ENCODE results near the gene SENP5. TPM values are rescaled to one million over a fixed set of nuclear protein-coding genes. Genes with fewer than 3 reads are reported as not detected.

Gene SENP5
- total and polyA plus RNA-seq, 7 donors, result 8.1 to 37.7 (median 21.3) TPM

Other genes starting within 250 kb of the SENP5 start
- 1 to 10 TPM; 1.9 to 3.0 (median 2.6) TPM for gene NRROS, start 228.2 kb upstream of the SENP5 start, total RNA-seq
- 1 to 10 TPM in 1 of 3 donors, under 1 TPM in 2; 0.83 to 1.7 (median 0.83) TPM for gene NRROS, start 228.2 kb upstream of the SENP5 start, polyA plus RNA-seq
- gene CEP19, start 155.7 kb upstream of the SENP5 start, total RNA-seq, result under 1 TPM; 0.30 to 0.97 (median 0.63) TPM
- 1 to 10 TPM in 2 of 3 donors, under 1 TPM in 1; 0.60 to 6.2 (median 1.1) TPM for gene CEP19, start 155.7 kb upstream of the SENP5 start, polyA plus RNA-seq
- 10 to 100 TPM; 16.2 to 23.6 (median 19.7) TPM for gene PIGX, start 155.5 kb upstream of the SENP5 start, total RNA-seq
- 10 to 100 TPM in 2 of 3 donors, 1 to 10 TPM in 1; 7.5 to 43.4 (median 19.0) TPM for gene PIGX, start 155.5 kb upstream of the SENP5 start, polyA plus RNA-seq
- 10 to 100 TPM; 44.3 to 79.4 (median 58.3) TPM for gene PAK2, start 128.1 kb upstream of the SENP5 start, total RNA-seq
- gene PAK2, start 128.1 kb upstream of the SENP5 start, polyA plus RNA-seq, result 10 to 100 TPM; 17.3 to 36.2 (median 29.3) TPM
- 10 to 100 TPM; 37.0 to 53.2 (median 48.7) TPM for gene NCBP2, start 74.6 kb downstream of the SENP5 start, total RNA-seq
- 10 to 100 TPM; 33.1 to 78.5 (median 55.7) TPM for gene NCBP2, start 74.6 kb downstream of the SENP5 start, polyA plus RNA-seq
- 1 to 10 TPM; 3.2 to 8.0 (median 4.2) TPM for gene PIGZ, start 100.9 kb downstream of the SENP5 start, total RNA-seq
- gene PIGZ, start 100.9 kb downstream of the SENP5 start, polyA plus RNA-seq, result 1 to 10 TPM; 2.9 to 3.5 (median 3.4) TPM
- gene MELTF, start 161.9 kb downstream of the SENP5 start, total RNA-seq, result under 1 TPM; 0.54 to 0.97 (median 0.72) TPM
- gene MELTF, start 161.9 kb downstream of the SENP5 start, polyA plus RNA-seq, result under 1 TPM; 0.23 to 0.55 (median 0.44) TPM